ENCODE measurements around the gene KCNMA1.
"Not testable (repeated sequence)": the region's sequence is repeated elsewhere in the genome, so short reads cannot be mapped to it uniquely, and the experiment has no call there.

The KCNMA1 gene

GRCh38 chr10:77409697-77410471, 227.7 kb downstream of the KCNMA1 start:
- no peak for DNase-seq

- no peak for DNase-seq
These were observed 229.3 kb downstream of the KCNMA1 start for GRCh38 chr10:77408259-77408658.

GRCh38 chr10:77406764-77407430, 230.7 kb downstream of the KCNMA1 start:
- DNase-seq = no peak

GRCh38 chr10:77405771-77406241, 231.8 kb downstream of the KCNMA1 start:
- peak in 1 of 2 experiments; percentile 60 for DNase-seq

- DNase-seq = no peak
These were observed 232.8 kb downstream of the KCNMA1 start for GRCh38 chr10:77404810-77405209.

GRCh38 chr10:77403761-77404160, 233.8 kb downstream of the KCNMA1 start:
- DNase-seq = no peak

- no peak for DNase-seq
These were observed 235.9 kb downstream of the KCNMA1 start for GRCh38 chr10:77401683-77402082.

GRCh38 chr10:77400033-77400432, 237.6 kb downstream of the KCNMA1 start:
- no peak for DNase-seq

GRCh38 chr10:77398986-77399755, 238.4 kb downstream of the KCNMA1 start:
- no peak for DNase-seq

GRCh38 chr10:77398558-77398957, 239.1 kb downstream of the KCNMA1 start:
- no peak for DNase-seq

- DNase-seq = no peak
These were observed 240.5 kb downstream of the KCNMA1 start for GRCh38 chr10:77397103-77397502.

- DNase-seq = no peak
These were observed 241.3 kb downstream of the KCNMA1 start for GRCh38 chr10:77396290-77396689.

- DNase-seq = no peak
These were observed 243.6 kb downstream of the KCNMA1 start for GRCh38 chr10:77393821-77394501.

- no peak for DNase-seq
These were observed 244.2 kb downstream of the KCNMA1 start for GRCh38 chr10:77393411-77393810.

GRCh38 chr10:77392851-77393250, 244.8 kb downstream of the KCNMA1 start:
- DNase-seq = peak in 1 of 2 experiments; percentile 67

- DNase-seq = no peak
These were observed 245.3 kb downstream of the KCNMA1 start for GRCh38 chr10:77392236-77392721.

GRCh38 chr10:77391605-77392235, 245.9 kb downstream of the KCNMA1 start:
- peak; percentile 73 to 76 for DNase-seq

GRCh38 chr10:77390481-77390891, 247.1 kb downstream of the KCNMA1 start:
- DNase-seq = no peak

GRCh38 chr10:77388571-77389100, 249.0 kb downstream of the KCNMA1 start:
- no peak for DNase-seq

GRCh38 chr10:77387701-77388100, 249.9 kb downstream of the KCNMA1 start:
- not testable (repeated sequence) for DNase-seq

GRCh38 chr10:77387247-77387646, 250.4 kb downstream of the KCNMA1 start:
- no peak for DNase-seq

- no peak for DNase-seq
These were observed 250.8 kb downstream of the KCNMA1 start for GRCh38 chr10:77386838-77387237.
